ENCODE measurements around the gene CFTR.
"Not testable (repeated sequence)": the region's sequence is repeated elsewhere in the genome, so short reads cannot be mapped to it uniquely, and the experiment has no call there.

Gene CFTR

GRCh38 chr7:117698018-117698417 is 218.2 kb downstream of the CFTR start:
- no peak for DNase-seq

DNA sequence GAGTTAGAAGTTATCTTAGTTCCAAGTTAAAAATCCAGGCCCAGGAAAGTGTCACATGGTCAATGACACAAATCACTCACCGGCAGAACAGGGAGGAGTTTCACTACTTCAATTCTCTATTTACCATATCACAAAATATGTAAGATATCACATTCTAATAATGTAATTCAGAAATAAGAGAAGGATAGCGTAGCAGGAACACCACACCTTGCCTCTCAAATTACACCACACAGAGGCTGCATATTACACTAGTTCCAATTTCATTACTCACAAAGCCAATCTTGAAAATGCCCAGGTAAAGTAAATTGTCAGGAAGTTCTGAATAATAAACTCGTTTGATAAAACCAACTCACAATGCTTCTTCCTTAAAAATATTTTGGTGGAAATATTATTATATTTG is 224.2 kb downstream of the CFTR start:
- no peak for DNase-seq

GRCh38 chr7:117705630-117706029 is 225.8 kb downstream of the CFTR start:
- DNase-seq = no peak

DNA sequence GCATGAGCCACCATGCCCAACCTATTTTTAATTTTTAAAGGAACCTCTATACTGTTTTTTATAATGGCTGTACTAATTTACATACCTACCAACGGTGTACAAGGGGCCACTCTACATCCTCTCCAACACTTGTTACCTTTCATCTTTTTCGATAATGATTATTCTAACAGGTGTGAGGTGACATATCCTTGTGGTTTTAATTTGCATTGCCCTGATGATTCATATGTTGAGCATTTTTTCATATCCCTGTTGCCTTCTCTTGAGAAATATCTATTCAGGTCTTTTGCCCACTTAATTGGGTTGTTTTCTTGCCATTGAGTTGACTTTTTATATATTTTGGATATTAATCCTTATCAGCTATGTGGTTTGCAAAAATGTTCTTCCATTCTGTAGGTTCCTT is 226.4 kb downstream of the CFTR start:
- DNase-seq = no peak

GRCh38 chr7:117707080-117707479 is 227.3 kb downstream of the CFTR start:
- no peak for DNase-seq

DNA sequence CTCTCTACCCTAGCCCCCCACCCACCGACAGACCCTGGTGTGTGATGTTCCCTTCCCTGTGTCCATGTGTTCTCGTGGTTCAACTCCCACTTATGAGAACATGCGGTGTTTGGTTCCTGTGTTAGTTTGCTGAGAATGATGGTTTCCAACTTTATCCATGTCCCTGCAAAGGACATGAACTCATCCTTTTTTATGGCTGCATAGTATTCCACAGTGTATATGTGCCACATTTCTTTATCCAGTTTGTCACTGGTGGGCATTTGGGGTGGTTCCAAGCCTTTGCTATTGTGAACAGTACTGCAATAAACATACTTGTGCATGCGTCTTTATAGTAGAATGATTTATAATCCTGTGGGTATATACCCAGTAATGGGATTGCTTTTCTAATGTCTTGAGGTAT is 228.3 kb downstream of the CFTR start:
- DNase-seq = not testable (repeated sequence)

- DNase-seq = no peak
These were observed 231.7 kb downstream of the CFTR start for GRCh38 chr7:117711556-117711955.

DNA sequence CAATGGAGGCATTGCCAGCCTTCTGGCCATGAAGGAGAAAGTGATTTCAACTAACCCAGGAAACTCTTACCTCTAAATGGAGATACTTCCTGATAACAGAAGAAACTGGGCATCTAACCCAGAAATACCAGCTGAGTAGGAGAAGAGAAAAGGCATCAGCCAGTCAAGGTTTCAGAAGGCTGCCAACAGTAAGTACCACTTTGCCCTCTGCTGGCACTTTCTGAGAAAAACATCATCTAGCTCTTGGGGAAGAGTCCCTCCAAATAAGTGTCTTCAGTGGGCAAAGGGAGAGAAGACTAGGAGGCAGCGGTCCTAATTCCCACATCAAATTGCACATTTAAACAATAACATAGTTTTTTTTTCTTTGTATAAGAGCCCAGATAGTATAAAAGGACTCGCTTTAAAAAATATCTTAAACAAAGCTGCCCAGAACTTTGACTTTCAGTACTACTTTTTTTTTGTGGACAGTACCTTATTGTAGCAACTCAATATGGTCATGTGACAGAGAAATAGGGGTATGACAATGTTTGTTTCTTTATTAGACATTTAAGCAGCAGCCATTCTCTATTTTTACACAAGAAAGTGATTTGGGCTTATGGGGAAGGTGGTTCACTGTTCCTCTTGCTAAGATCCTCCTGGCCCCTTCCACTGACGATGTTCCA is 236.1 kb downstream of the CFTR start:
- no peak for DNase-seq

- DNase-seq = no peak
These were observed 237.0 kb downstream of the CFTR start for GRCh38 chr7:117716707-117717299.

DNA sequence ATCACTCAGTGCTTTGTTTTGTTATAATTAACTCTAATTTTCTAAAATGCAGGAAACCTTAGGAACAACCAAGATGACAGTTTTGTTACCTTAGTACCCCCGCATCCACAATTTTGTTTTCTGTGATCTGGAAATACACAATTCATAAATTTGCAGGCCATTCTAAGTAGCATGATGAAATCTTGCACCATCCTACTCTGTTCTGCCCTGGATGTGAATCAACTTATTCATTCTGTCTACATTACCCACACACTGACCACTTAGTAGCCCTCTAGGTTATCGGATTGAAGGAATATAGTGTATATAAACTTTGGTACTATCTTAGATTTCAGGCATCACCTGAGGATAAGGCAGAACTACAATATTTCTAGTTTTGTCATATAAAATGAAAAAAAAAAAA is 237.5 kb downstream of the CFTR start:
- DNase-seq = no peak

Measured in stimulated activated CD8-positive, alpha-beta memory T cell treated with anti-CD3 and anti-CD28 coated beads, Interleukin-4, amount 100 ng/mL, for 48 hours (primary cell).